Measurements from ENCODE around the gene TP53BP1. TPM values are rescaled to one million over a fixed set of nuclear protein-coding genes. Genes with fewer than 3 reads are reported as not detected.

TP53BP1 gene, protein sequence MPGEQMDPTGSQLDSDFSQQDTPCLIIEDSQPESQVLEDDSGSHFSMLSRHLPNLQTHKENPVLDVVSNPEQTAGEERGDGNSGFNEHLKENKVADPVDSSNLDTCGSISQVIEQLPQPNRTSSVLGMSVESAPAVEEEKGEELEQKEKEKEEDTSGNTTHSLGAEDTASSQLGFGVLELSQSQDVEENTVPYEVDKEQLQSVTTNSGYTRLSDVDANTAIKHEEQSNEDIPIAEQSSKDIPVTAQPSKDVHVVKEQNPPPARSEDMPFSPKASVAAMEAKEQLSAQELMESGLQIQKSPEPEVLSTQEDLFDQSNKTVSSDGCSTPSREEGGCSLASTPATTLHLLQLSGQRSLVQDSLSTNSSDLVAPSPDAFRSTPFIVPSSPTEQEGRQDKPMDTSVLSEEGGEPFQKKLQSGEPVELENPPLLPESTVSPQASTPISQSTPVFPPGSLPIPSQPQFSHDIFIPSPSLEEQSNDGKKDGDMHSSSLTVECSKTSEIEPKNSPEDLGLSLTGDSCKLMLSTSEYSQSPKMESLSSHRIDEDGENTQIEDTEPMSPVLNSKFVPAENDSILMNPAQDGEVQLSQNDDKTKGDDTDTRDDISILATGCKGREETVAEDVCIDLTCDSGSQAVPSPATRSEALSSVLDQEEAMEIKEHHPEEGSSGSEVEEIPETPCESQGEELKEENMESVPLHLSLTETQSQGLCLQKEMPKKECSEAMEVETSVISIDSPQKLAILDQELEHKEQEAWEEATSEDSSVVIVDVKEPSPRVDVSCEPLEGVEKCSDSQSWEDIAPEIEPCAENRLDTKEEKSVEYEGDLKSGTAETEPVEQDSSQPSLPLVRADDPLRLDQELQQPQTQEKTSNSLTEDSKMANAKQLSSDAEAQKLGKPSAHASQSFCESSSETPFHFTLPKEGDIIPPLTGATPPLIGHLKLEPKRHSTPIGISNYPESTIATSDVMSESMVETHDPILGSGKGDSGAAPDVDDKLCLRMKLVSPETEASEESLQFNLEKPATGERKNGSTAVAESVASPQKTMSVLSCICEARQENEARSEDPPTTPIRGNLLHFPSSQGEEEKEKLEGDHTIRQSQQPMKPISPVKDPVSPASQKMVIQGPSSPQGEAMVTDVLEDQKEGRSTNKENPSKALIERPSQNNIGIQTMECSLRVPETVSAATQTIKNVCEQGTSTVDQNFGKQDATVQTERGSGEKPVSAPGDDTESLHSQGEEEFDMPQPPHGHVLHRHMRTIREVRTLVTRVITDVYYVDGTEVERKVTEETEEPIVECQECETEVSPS (N-terminal part only)
- total RNA-seq = 10 to 100 TPM; 21.2 to 35.2 (median 29.3) TPM
- 10 to 100 TPM; 11.2 to 12.6 TPM for polyA plus RNA-seq
- long read RNA-seq, donor 1, full-length matches to known transcripts = 2 of 16 reads
- long read RNA-seq, donor 1, partial matches to known transcripts = 11 of 16 reads
- long read RNA-seq, donor 1, other reads (novel, unspliced or antisense) = 3 of 16 reads
- long read RNA-seq, donor 2, full-length matches to known transcripts = 5 of 18 reads
- long read RNA-seq, donor 2, partial matches to known transcripts = 12 of 18 reads
- long read RNA-seq, donor 2, other reads (novel, unspliced or antisense) = 1 of 18 reads
- long read RNA-seq, donor 3, full-length matches to known transcripts = 6 of 55 reads
- long read RNA-seq, donor 3, partial matches to known transcripts = 18 of 55 reads
- long read RNA-seq, donor 3, other reads (novel, unspliced or antisense) = 31 of 55 reads

DNA sequence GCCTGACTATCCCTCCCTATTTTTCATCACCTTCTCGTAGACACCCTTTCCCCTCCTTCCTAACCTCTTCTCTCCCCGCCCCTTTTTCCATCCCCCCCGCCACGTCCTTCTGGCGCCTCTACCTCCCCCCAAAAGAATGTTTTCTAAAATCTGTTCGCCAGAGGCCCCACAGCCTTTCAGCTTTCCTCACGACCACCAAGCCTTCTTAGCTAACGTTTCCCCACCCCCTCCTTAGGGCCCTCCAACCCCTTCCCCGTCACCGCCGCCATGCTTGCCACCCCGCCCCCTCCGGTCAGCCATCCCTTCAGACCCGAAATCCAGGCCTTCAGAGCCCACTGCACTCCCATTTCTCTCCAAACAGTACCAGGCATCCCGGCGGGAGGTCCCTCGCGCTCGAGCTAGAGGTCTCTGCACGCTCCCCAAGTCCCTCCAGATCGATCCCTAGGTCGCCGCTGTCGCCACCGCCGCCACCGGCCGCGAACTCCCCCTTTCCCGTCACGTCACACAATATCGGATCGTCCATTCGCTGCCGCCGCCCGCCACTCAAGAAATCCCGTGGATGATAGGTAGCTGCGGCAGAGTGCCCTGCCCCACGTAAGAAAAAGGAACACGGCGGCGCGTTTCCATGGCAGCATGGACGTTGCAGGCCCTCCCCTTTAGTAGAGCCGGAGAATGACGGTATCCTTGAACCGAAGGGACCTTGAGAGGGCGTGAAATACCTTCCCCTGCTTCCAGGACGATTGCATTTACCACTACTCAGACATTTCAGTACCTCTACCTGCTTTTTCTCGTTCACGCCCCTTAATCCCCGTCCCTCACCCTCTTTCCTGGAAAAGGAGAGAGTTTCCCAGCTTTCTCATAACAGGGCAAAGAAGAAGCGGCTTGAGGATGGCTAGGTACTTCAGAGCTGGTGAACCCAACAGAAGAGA is at the start of gene TP53BP1:
Gene TP53BP1 (minus strand): TSS at position 484 of the 929 bp plus-strand sequence. CDS start 113 bp downstream, at position 371.
- peaks cover 0 to 37% (median 10%) of the 10 kb centered on the region in 9 donors for H3K36me3 ChIP-seq
- WGBS, 2 donors = 1% methylated on average over 54 of the region's 54 CpGs
- H3K9me3 ChIP-seq = no peaks in the 10 kb centered on the region
- no peaks in the 10 kb centered on the region for H3K27me3 ChIP-seq
- H3K4me3 ChIP-seq = peak within 1 kb of the TSS; percentile 61 to 96 (median 75)
- TF ChIP-seq, protein P1, sequence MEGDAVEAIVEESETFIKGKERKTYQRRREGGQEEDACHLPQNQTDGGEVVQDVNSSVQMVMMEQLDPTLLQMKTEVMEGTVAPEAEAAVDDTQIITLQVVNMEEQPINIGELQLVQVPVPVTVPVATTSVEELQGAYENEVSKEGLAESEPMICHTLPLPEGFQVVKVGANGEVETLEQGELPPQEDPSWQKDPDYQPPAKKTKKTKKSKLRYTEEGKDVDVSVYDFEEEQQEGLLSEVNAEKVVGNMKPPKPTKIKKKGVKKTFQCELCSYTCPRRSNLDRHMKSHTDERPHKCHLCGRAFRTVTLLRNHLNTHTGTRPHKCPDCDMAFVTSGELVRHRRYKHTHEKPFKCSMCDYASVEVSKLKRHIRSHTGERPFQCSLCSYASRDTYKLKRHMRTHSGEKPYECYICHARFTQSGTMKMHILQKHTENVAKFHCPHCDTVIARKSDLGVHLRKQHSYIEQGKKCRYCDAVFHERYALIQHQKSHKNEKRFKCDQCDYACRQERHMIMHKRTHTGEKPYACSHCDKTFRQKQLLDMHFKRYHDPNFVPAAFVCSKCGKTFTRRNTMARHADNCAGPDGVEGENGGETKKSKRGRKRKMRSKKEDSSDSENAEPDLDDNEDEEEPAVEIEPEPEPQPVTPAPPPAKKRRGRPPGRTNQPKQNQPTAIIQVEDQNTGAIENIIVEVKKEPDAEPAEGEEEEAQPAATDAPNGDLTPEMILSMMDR (IDR thresholded peaks at IDR 0.05) = peak in 1 of 9 donors; percentile 6
- H3K27ac ChIP-seq = peak within 1 kb of the TSS in 9 of 10 donors; percentile 30 to 88 (median 79)
- DNase-seq = peak; percentile 96 to 98
- peak; percentile 99 to 100 (median 100) for ATAC-seq
- intact Hi-C loops (cut with DNase I) = loop anchor here in 4 of 10 donors (2.0 to 5.0 kb wide), 2 partner anchors 18 to 299 kb away; partner anchors contain the start of gene SERF2 (in 1 of the 4)
- H3K4me1 ChIP-seq = peaks cover 0 to 27% (median 21%) of the 10 kb centered on the region in 9 donors

DNA sequence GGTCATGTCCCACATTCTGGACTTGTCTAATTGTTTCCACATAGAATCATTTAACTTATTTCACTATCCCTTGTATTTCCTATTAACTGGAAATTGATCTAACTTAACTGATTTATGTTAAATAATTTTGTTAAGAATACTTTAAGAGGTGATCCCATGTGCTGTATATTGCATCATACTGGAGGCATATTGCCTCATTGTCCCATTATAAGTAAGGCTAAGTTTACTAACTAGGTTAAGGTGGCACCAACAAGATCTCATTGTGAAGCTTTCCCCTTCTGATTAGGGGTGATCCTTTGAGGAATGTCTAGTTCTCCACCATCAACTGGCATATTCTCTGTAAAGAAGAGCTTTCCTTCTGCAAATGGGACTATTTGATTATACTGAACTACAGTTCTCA is 48.8 kb upstream of the TP53BP1 start:
- no peak for DNase-seq
- Histone ChIP-seq H3K4me1 (no peaks in the 10 kb centered on the region), H3K36me3 (peaks cover 0 to 20% (median 0%) of the 10 kb centered on the region in 9 donors), H3K27ac (no peak overlapping the region), H3K9me3 (peaks cover 0 to 11% (median 4%) of the 10 kb centered on the region in 11 donors), H3K27me3 (no peaks in the 10 kb centered on the region), H3K4me3 (no peak overlapping the region)
- ATAC-seq = no peak
- intact Hi-C loops (cut with DNase I) = loop anchor here in 1 of 10 donors (5.0 kb wide), 1 partner anchor 59 kb away; no protein-coding TSS in a partner anchor
- TF ChIP-seq, protein P1 (IDR thresholded peaks at IDR 0.05) = no peak

DNA sequence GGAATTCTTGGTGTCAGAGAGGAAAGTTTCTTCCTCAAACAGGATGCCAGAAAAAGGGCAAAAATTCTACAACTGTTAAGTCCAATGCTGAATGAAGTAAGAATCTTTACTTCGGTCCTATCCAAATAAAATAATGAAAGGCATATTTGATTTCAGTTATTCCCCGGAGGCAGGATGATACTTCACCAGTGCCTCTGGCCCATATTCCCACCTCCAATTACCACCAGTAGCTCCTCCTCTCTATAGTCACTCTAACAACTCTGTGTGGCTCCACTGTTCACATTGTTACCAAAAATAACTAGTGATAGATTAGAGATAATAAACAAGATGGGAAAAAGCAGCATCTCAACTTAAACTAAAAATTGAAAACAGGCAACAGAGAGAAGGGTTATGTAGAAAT is 45.1 kb upstream of the TP53BP1 start:
- no peak overlapping the region for H3K27ac ChIP-seq
- H3K9me3 ChIP-seq = no peaks in the 10 kb centered on the region
- peaks cover 0 to 42% (median 6%) of the 10 kb centered on the region in 9 donors for H3K36me3 ChIP-seq
- TF ChIP-seq, protein P1 (IDR thresholded peaks at IDR 0.05) = no peak
- ATAC-seq = no peak
- no peak for DNase-seq
- H3K27me3 ChIP-seq = no peaks in the 10 kb centered on the region
- no peak overlapping the region for H3K4me3 ChIP-seq
- intact Hi-C loops (cut with DNase I) = no loop called here
- 73 to 82% methylated on average over 2 of the region's 2 CpGs for WGBS, 2 donors
- no peaks in the 10 kb centered on the region for H3K4me1 ChIP-seq

Measured in heart right ventricle (tissue), 16 donors.